Activated CD4-positive, CD25-positive, alpha-beta regulatory T cell treated with anti-CD3 and anti-CD28 coated beads, Interleukin-2, amount 50 U/mL, for 16 hours (primary cell): ENCODE results near the gene NHLH1.

Source experiments
- DNase-seq: peaks from one replicate; pipeline ENCODE4 v3.0.0-alpha.2; 2020; ENCODE audit warnings: low read depth, low spot score

NHLH1 gene

DNA sequence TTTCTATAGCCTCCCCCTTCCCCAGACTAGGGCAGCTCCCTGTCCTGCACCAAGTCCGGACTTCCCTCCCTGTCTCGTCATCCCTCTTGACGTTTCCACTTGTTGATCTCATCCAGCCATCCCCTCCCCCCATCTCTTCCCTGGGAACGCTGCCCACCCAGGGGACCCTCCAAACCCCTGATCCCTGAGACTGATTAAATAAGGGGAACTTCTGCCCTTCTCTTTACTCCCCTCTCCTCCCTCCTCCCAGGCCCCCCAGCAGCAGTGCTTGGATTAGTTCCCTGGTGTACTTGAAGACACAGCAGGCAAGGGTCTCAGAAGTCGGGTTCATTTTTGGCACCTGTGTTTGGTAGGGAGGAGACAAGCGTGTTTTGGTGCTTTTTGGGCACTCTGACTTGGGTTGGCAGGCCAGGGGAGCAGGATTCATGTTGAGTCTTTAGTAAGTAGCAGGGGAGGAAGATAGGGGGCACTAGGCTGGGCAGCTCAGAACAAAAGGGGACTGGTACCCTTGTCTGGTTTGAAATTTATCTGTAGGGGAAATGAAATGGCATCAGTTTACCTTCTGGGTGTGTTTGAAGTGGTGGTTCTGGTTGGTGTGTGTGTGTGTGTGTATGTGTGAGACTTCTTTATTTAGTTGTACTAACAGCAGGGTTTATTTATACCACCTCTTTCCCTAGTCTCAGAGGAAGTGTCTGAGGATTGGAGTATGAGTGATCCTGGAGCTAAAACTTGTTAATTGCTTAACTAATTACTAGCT, 44.6 kb downstream of the NHLH1 start:
- DNase-seq: no peak

GRCh38 chr1:160412028-160412362, 45.1 kb downstream of the NHLH1 start:
- no peak for DNase-seq

GRCh38 chr1:160413716-160414115, 46.8 kb downstream of the NHLH1 start:
- no peak for DNase-seq

GRCh38 chr1:160414881-160415280, 48.0 kb downstream of the NHLH1 start:
- DNase-seq: no peak

DNA sequence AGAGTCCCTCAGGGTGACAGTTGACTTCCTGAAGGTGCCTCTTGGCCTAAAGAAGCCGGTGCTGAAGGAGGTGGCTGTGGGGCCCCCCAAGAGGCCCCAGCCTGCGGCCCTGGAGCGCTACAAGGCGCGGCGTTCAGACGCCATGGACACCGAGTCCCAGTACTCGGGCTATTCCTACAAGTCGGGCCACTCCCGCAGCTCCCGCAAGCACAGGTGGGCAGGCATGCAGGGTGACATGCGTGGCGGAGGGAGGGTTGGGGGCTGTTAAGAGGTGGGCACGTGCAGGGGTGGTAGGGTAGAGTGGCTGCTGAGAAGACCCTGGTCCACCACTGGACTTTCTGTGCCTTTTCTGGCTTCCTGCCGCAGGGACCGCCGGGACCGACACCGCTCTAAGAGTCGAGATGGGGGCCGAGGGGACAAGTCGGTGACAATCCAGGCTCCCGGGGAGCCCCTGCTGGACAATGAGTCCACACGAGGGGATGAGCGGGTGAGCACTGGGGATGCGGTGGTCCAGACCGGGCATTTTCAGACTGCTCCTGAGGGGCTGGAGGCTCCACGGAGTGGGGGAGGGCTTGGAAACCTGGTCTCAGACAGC, 48.9 kb downstream of the NHLH1 start:
- DNase-seq: no peak

GRCh38 chr1:160416369-160416768, 49.5 kb downstream of the NHLH1 start:
- no peak for DNase-seq

DNA sequence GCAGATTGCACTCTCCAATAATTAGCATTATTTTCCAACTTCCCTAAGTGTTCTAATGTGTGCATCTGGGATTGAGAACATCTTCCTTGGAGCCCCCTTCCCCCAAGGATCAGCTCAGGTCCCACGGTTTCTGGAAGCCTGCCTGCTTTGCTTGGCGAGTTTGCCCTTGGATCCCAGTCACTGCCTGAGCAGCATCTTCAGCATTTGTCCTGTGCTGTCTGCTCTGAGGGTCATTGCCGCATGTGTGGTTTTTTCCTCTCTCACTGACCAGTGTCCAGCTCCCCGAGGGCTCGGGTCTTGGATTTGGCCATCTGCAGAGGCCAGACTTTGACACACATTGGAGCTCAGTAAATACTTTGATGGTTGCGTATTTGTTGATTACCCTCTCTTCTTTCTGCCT, 51.6 kb downstream of the NHLH1 start:
- no peak for DNase-seq

- no peak for DNase-seq
Observed at GRCh38 chr1:160419150-160419837, 52.4 kb downstream of the NHLH1 start.

DNA sequence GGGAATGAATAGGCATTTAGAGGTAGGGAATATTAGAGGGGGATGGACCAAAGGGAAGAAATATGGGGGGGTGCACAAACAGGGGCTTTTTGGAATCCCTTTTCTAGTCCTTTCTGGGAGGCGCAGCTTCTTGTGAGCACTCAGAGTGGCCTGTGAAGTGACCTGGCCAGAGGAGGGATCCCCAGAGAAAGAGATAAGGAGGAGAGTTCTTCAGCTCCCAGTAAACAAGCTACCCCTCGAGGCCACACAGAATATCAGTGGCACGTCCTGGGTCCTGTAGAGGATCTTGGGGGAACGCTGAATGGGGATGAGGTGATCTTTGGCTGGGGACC, 52.9 kb downstream of the NHLH1 start:
- DNase-seq: no peak

- DNase-seq: no peak
Observed at GRCh38 chr1:160420881-160421842, 54.3 kb downstream of the NHLH1 start.

GRCh38 chr1:160421881-160422280, 55.0 kb downstream of the NHLH1 start:
- no peak for DNase-seq
